IgD-negative memory B cell (primary cell): ENCODE data around the gene TOP2A. TPM values are rescaled to one million over a fixed set of nuclear protein-coding genes. Genes with fewer than 3 reads are reported as not detected.

Experiments
- H3K27ac Mint-ChIP-seq, 3 donors: one replicate each; pipeline ENCODE4 v1.8.0; 2020 to 2022; ENCODE audit warnings: mild to moderate bottlenecking in 3 of 3, mixed read lengths in 3 of 3, moderate library complexity in 1 of 3
- H3K27me3 Mint-ChIP-seq: one replicate; pipeline ENCODE4 v1.8.0; 2021; ENCODE audit warnings: mixed read lengths
- H3K36me3 Mint-ChIP-seq: one replicate; pipeline ENCODE4 v1.8.0; 2020; ENCODE audit warnings: mild to moderate bottlenecking, mixed read lengths
- H3K4me1 Mint-ChIP-seq, 3 donors: one replicate each; pipeline ENCODE4 v1.8.0; 2020 to 2022; ENCODE audit warnings: mixed read lengths in 3 of 3, mild to moderate bottlenecking in 1 of 3
- H3K4me3 Mint-ChIP-seq, 4 donors: one replicate each; pipeline ENCODE4 v1.8.0; 2020 to 2022; ENCODE audit warnings: mild to moderate bottlenecking in 4 of 4, mixed read lengths in 4 of 4, moderate library complexity in 3 of 4
- H3K9me3 Mint-ChIP-seq, 3 donors: one replicate each; pipeline ENCODE4 v1.8.0; 2020 to 2021; ENCODE audit warnings: mixed read lengths in 3 of 3, mild to moderate bottlenecking in 1 of 3
- polyA plus RNA-seq: library from polyadenylated mRNA; unstranded; fragments of 300-500 nt; fragmentation: Illumina TruSeq; gene quantifications from one replicate; pipeline ENCODE4 v1.2.3, GENCODE V29; 2021

The TOP2A gene
- polyA plus RNA-seq, 1 donor from 2014 or later, result not detected

- Mint-ChIP-seq H3K4me3 (peak overlapping the region in 2 of 4 donors; percentile 29 to 41), H3K27me3 (no peaks in the 10 kb centered on the region), H3K9me3 (no peaks in the 10 kb centered on the region), H3K4me1 (peaks cover 13 to 18% (median 17%) of the 10 kb centered on the region in 3 donors), H3K27ac (peak overlapping the region in 2 of 3 donors; percentile 39 to 45), H3K36me3 (peaks cover 3% of the 10 kb centered on the region)
Observed at GRCh38 chr17:40354221-40355122, 63.2 kb downstream of the TOP2A start.

DNA sequence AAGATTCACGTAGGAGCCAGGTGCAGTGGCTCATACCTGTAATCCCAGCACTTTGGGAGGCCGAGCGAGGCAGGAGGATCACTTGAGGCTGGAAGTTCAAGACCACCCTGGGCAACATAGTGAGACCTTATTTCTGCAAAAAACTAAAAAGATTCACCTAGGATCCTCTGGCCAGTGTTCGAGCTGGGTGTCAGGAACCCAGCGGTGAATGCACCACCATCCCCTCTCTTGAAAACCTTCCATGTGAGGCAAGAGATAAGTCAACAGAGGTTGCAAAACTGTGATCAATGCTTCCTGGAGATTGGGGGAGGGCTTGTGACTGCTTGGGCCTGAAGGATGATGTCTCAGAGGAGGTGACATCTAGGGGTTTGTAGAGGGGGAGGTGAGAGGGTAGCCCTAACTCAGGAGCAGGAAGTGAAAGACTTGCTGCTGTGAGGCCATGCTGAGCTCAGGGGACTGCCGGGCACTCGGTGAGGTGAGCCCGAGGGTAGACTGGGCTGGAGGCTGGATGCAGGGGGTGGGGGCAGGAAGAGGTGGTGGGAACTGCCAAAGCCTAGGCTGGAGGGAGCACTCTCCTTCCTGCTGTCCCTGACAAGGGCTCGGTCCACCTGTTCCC lies 64.8 kb downstream of the TOP2A start:
- H3K27me3 Mint-ChIP-seq, result no peaks in the 10 kb centered on the region
- H3K27ac Mint-ChIP-seq, result peak overlapping the region in 1 of 3 donors; percentile 49
- H3K4me3 Mint-ChIP-seq, result no peak overlapping the region
- H3K4me1 Mint-ChIP-seq, result peaks cover 7 to 19% (median 18%) of the 10 kb centered on the region in 3 donors
- peaks cover 6% of the 10 kb centered on the region for H3K36me3 Mint-ChIP-seq
- no peaks in the 10 kb centered on the region for H3K9me3 Mint-ChIP-seq

DNA sequence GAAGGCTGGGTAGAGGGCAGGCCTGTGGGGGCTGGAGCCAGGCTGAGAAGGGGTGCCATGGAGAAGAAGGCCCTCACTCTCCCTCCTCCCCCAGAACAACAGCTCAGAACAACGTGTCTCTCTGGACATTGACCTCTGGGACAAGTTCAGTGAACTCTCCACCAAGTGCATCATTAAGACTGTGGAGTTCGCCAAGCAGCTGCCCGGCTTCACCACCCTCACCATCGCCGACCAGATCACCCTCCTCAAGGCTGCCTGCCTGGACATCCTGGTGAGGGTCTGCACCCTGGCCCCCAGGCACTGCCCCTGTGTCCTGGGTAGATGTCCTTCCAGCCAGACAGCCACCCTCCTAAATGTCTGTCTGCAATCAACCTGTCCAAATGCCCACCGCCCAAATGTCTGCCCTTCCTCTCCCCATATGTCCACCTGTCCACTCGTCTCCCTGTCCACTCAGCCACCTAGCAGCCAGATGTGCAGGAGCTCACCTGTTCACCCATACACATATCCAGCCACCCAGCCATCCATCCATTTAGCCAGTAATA lies 65.4 kb downstream of the TOP2A start:
- Mint-ChIP-seq H3K27ac (peak overlapping the region in 1 of 3 donors; percentile 49), H3K9me3 (no peaks in the 10 kb centered on the region), H3K4me3 (no peak overlapping the region), H3K4me1 (peaks cover 7 to 23% (median 22%) of the 10 kb centered on the region in 3 donors), H3K36me3 (peaks cover 6% of the 10 kb centered on the region), H3K27me3 (no peaks in the 10 kb centered on the region)

- Mint-ChIP-seq H3K4me1 (peaks cover 7 to 29% (median 28%) of the 10 kb centered on the region in 3 donors), H3K9me3 (no peaks in the 10 kb centered on the region), H3K36me3 (peaks cover 5% of the 10 kb centered on the region), H3K27me3 (no peaks in the 10 kb centered on the region), H3K4me3 (no peak overlapping the region), H3K27ac (no peak overlapping the region)
Observed at GRCh38 chr17:40351359-40352236, 66.1 kb downstream of the TOP2A start.

GRCh38 chr17:40350689-40351358 lies 66.9 kb downstream of the TOP2A start:
- Mint-ChIP-seq H3K9me3 (no peaks in the 10 kb centered on the region), H3K27ac (peak overlapping the region in 1 of 3 donors; percentile 35), H3K4me1 (peaks cover 7 to 33% (median 32%) of the 10 kb centered on the region in 3 donors), H3K27me3 (no peaks in the 10 kb centered on the region), H3K4me3 (no peak overlapping the region), H3K36me3 (peaks cover 5% of the 10 kb centered on the region)

GRCh38 chr17:40349895-40350688 lies 67.6 kb downstream of the TOP2A start:
- peaks cover 5% of the 10 kb centered on the region for H3K36me3 Mint-ChIP-seq
- H3K27me3 Mint-ChIP-seq, result no peaks in the 10 kb centered on the region
- peak overlapping the region in 1 of 3 donors; percentile 35 for H3K27ac Mint-ChIP-seq
- no peaks in the 10 kb centered on the region for H3K9me3 Mint-ChIP-seq
- H3K4me3 Mint-ChIP-seq, result no peak overlapping the region
- peaks cover 7 to 33% (median 32%) of the 10 kb centered on the region in 3 donors for H3K4me1 Mint-ChIP-seq

DNA sequence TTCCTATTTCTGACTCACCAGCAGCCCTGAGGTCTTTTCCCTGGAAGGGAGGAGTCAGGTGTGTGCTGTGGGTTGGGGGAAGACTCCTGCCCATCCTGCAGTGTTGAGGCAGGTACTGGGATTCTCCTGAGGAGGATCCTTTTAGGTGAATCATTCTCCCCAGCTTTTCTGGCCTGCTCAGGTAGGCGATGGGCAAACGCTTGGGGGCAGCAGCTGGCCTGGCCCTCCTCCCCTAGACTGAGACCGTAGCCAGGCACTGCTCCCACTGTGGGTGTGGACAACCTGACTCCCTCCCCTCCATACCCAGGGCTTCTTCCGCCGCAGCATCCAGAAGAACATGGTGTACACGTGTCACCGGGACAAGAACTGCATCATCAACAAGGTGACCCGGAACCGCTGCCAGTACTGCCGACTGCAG lies 68.2 kb downstream of the TOP2A start:
- Mint-ChIP-seq H3K4me1 (peaks cover 11 to 38% (median 34%) of the 10 kb centered on the region in 3 donors), H3K4me3 (no peak overlapping the region), H3K27ac (peak overlapping the region; percentile 44 to 86 (median 53)), H3K27me3 (no peaks in the 10 kb centered on the region), H3K9me3 (no peaks in the 10 kb centered on the region), H3K36me3 (peaks cover 5% of the 10 kb centered on the region)

- H3K9me3 Mint-ChIP-seq, result no peaks in the 10 kb centered on the region
- H3K36me3 Mint-ChIP-seq, result peaks cover 5% of the 10 kb centered on the region
- H3K27me3 Mint-ChIP-seq, result no peaks in the 10 kb centered on the region
- H3K4me3 Mint-ChIP-seq, result peak overlapping the region in 1 of 4 donors; percentile 55
- peaks cover 15 to 43% (median 41%) of the 10 kb centered on the region in 3 donors for H3K4me1 Mint-ChIP-seq
- peak overlapping the region; percentile 44 to 86 (median 53) for H3K27ac Mint-ChIP-seq
Observed at GRCh38 chr17:40348562-40349476, 68.9 kb downstream of the TOP2A start.

GRCh38 chr17:40348136-40348504 lies 69.6 kb downstream of the TOP2A start:
- H3K4me1 Mint-ChIP-seq, result peaks cover 18 to 47% (median 46%) of the 10 kb centered on the region in 3 donors
- H3K36me3 Mint-ChIP-seq, result peaks cover 5% of the 10 kb centered on the region
- peak overlapping the region in 1 of 4 donors; percentile 55 for H3K4me3 Mint-ChIP-seq
- no peaks in the 10 kb centered on the region for H3K27me3 Mint-ChIP-seq
- H3K9me3 Mint-ChIP-seq, result no peaks in the 10 kb centered on the region
- H3K27ac Mint-ChIP-seq, result peak overlapping the region; percentile 16 to 63 (median 44)

DNA sequence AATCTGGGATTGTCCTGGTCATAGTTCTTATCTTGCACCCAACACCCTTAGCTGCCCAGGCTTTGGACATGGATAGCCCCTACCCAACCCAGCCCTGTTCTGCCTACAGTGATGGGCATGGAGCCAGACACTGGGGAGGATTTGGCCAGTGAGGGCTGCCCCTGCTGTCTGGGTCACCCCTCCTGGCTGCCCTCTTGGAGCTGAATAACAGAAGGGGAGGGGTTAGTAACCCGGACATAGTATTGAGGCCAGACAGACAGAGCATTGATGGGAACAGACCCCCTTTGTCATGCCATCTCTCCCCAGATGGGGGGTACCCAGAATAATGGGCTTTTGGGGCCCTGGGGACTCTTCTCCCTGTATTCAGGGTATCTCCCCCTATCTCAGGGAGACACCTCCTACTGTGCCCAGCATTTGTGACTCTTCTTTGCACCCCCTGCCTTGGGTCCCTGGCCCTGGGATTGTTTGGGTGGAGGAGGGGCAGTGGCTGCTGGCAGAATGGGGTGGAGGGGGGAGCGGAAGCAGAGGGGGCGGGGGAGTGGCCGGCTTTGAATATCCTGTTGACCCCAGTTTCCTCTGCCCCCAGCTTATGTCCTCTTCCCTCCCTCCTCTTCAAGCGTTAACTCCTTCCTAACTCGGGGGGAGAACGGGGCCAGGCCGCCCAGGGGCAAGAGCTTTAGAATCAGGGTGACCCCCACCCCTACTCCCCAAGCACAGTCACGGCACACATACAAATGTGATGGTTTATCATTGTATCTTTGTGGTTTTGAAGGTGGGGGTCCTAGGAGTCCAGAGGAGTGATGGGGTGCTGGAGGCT lies 70.2 kb downstream of the TOP2A start:
- Mint-ChIP-seq H3K36me3 (peaks cover 4% of the 10 kb centered on the region), H3K27me3 (no peaks in the 10 kb centered on the region), H3K4me1 (peaks cover 18 to 47% (median 46%) of the 10 kb centered on the region in 3 donors), H3K9me3 (no peaks in the 10 kb centered on the region), H3K4me3 (peak overlapping the region in 3 of 4 donors; percentile 28 to 58 (median 55)), H3K27ac (peak overlapping the region; percentile 44 to 89 (median 63))

GRCh38 chr17:40346765-40347158 lies 70.9 kb downstream of the TOP2A start:
- Mint-ChIP-seq H3K4me3 (peak overlapping the region in 3 of 4 donors; percentile 28 to 50 (median 44)), H3K27ac (peak overlapping the region; percentile 76 to 89 (median 86)), H3K36me3 (peaks cover 3% of the 10 kb centered on the region), H3K9me3 (no peaks in the 10 kb centered on the region), H3K4me1 (peaks cover 17 to 44% (median 41%) of the 10 kb centered on the region in 3 donors), H3K27me3 (no peaks in the 10 kb centered on the region)
